Measurements from ENCODE around the gene CDCA4. TPM values are rescaled to one million over a fixed set of nuclear protein-coding genes. Genes with fewer than 3 reads are reported as not detected.
A peak's percentile ranks its signal among the peaks of the same experiment; 100 is the strongest.

The CDCA4 gene
- 21.2 and 29.7 TPM in 2 replicates for total RNA-seq (ENCODE audit: low replicate concordance)
- long read RNA-seq, transcript CDCA4-201 (2 exons, 2,513 nt), result major isoform, 39 of 41 reads
- long read RNA-seq, partial matches to known transcripts, result 0 of 41 reads
- long read RNA-seq, other reads (novel, unspliced or antisense), result 2 of 41 reads

- H3K4me1 Mint-ChIP-seq (ENCODE audit: unreplicated experiment), result peaks cover 34% of the 10 kb centered on the region
- H3K9me3 Mint-ChIP-seq, result no peaks in the 10 kb centered on the region
Measured at GRCh38 chr14:105020815-105021655, at the start of gene CDCA4. Gene CDCA4 (minus strand): TSS chr14:105021083. CDS start chr14:105011929, 9,154 bp downstream.

GRCh38 chr14:105069871-105070759 lies 49.2 kb upstream of the CDCA4 start:
- Mint-ChIP-seq H3K4me1 (ENCODE audit: unreplicated experiment) (no peaks in the 10 kb centered on the region), H3K27me3 (peaks cover 7% of the 10 kb centered on the region), H3K36me3 (no peaks in the 10 kb centered on the region), H3K27ac (no peak overlapping the region), H3K9me3 (no peaks in the 10 kb centered on the region), H3K4me3 (no peak overlapping the region)
- TF ChIP-seq CTCF (conservative IDR thresholded peaks at IDR 0.05), result no peak
- no peak for DNase-seq (ENCODE audit: extremely low spot score, unreplicated experiment)

More at GRCh38 chr14:105020815-105021655, at the start of gene CDCA4:
- peak; percentile 34 for TF ChIP-seq CTCF (conservative IDR thresholded peaks at IDR 0.05)
- H3K36me3 Mint-ChIP-seq, result peaks cover 9% of the 10 kb centered on the region
- H3K27me3 Mint-ChIP-seq, result peaks cover 1% of the 10 kb centered on the region
- peak within 1 kb of the TSS; percentile 96 for H3K4me3 Mint-ChIP-seq
- H3K27ac Mint-ChIP-seq, result peak within 1 kb of the TSS; percentile 96
- peak; percentile 99 for DNase-seq (ENCODE audit: extremely low spot score, unreplicated experiment)

GRCh38 chr14:105069522-105069870 lies 48.6 kb upstream of the CDCA4 start:
- peaks cover 7% of the 10 kb centered on the region for H3K27me3 Mint-ChIP-seq
- no peak for TF ChIP-seq CTCF (conservative IDR thresholded peaks at IDR 0.05)
- H3K4me1 Mint-ChIP-seq (ENCODE audit: unreplicated experiment), result no peaks in the 10 kb centered on the region
- H3K9me3 Mint-ChIP-seq, result no peaks in the 10 kb centered on the region
- no peak for DNase-seq (ENCODE audit: extremely low spot score, unreplicated experiment)
- no peaks in the 10 kb centered on the region for H3K36me3 Mint-ChIP-seq
- H3K4me3 Mint-ChIP-seq, result no peak overlapping the region
- no peak overlapping the region for H3K27ac Mint-ChIP-seq

GRCh38 chr14:105068818-105069217 lies 47.9 kb upstream of the CDCA4 start:
- DNase-seq (ENCODE audit: extremely low spot score, unreplicated experiment), result no peak
- no peaks in the 10 kb centered on the region for H3K9me3 Mint-ChIP-seq
- peaks cover 7% of the 10 kb centered on the region for H3K27me3 Mint-ChIP-seq
- TF ChIP-seq CTCF (conservative IDR thresholded peaks at IDR 0.05), result no peak
- no peaks in the 10 kb centered on the region for H3K36me3 Mint-ChIP-seq
- no peaks in the 10 kb centered on the region for H3K4me1 Mint-ChIP-seq (ENCODE audit: unreplicated experiment)
- H3K4me3 Mint-ChIP-seq, result no peak overlapping the region
- no peak overlapping the region for H3K27ac Mint-ChIP-seq

GRCh38 chr14:105067969-105068301 lies 47.1 kb upstream of the CDCA4 start:
- no peak for TF ChIP-seq CTCF (conservative IDR thresholded peaks at IDR 0.05)
- no peaks in the 10 kb centered on the region for H3K4me1 Mint-ChIP-seq (ENCODE audit: unreplicated experiment)
- H3K4me3 Mint-ChIP-seq, result no peak overlapping the region
- no peak overlapping the region for H3K27ac Mint-ChIP-seq
- DNase-seq (ENCODE audit: extremely low spot score, unreplicated experiment), result no peak
- H3K27me3 Mint-ChIP-seq, result peaks cover 7% of the 10 kb centered on the region
- H3K36me3 Mint-ChIP-seq, result no peaks in the 10 kb centered on the region
- no peaks in the 10 kb centered on the region for H3K9me3 Mint-ChIP-seq
